Esophagus muscularis mucosa (tissue), 3 donors: ENCODE data around the gene SAMD1.

ENCODE experiments used
- CTCF ChIP-seq, 3 experiments: fragments of 200-600 bp in 2 of 3; fragments of 450-650 bp in 1 of 3; sonication (generic) in 2 of 3; IDR thresholded peaks; one replicate each; pipeline ENCODE4 v1.5.1; 2017 to 2019; ENCODE audit warnings: antibody characterized with exemption in 3 of 3, mild to moderate bottlenecking in 2 of 3, moderate library complexity in 1 of 3
- POLR2A ChIP-seq: fragments of 450-650 bp; IDR thresholded peaks from one replicate; pipeline ENCODE4 v1.6.1; 2017; ENCODE audit warnings: antibody characterized with exemption, moderate library complexity, mild to moderate bottlenecking, low read depth
- POLR2AphosphoS5 ChIP-seq, 2 donors: sonication (generic); formaldehyde crosslinking; IDR thresholded peaks; one replicate each; pipeline ENCODE4 v1.6.1; 2017; ENCODE audit warnings: antibody characterized with exemption in 2 of 2

GRCh38 chr19:14090509-14091080 is at the start of gene SAMD1:
- TF ChIP-seq CTCF (IDR thresholded peaks at IDR 0.05), result no peak
- TF ChIP-seq POLR2AphosphoS5 (IDR thresholded peaks at IDR 0.05), result no peak
- no peak for TF ChIP-seq POLR2A
